ENCODE measurements around the gene SNX9.
"Not testable (repeated sequence)": the region's sequence is repeated elsewhere in the genome, so short reads cannot be mapped to it uniquely, and the experiment has no call there.

SNX9 gene

GRCh38 chr6:157858664-157859063 lies 35.6 kb downstream of the SNX9 start:
- DNase-seq (ENCODE audit: low read depth in 2 of 2) = not testable (repeated sequence)

- no peak for DNase-seq (ENCODE audit: low read depth in 2 of 2)
Measured at GRCh38 chr6:157859775-157860504, 36.9 kb downstream of the SNX9 start.

GRCh38 chr6:157860505-157860991 lies 37.5 kb downstream of the SNX9 start:
- no peak for DNase-seq (ENCODE audit: low read depth in 2 of 2)

- no peak for DNase-seq (ENCODE audit: low read depth in 2 of 2)
Measured at GRCh38 chr6:157861184-157861583, 38.1 kb downstream of the SNX9 start.

GRCh38 chr6:157861814-157862213 lies 38.8 kb downstream of the SNX9 start:
- DNase-seq (ENCODE audit: low read depth in 2 of 2) = no peak

- no peak for DNase-seq (ENCODE audit: low read depth in 2 of 2)
Measured at GRCh38 chr6:157862706-157863105, 39.7 kb downstream of the SNX9 start.

GRCh38 chr6:157864185-157864761 lies 41.2 kb downstream of the SNX9 start:
- DNase-seq (ENCODE audit: low read depth in 2 of 2) = no peak

- DNase-seq (ENCODE audit: low read depth in 2 of 2) = no peak
Measured at GRCh38 chr6:157865249-157865648, 42.2 kb downstream of the SNX9 start.

- DNase-seq (ENCODE audit: low read depth in 2 of 2) = no peak
Measured at GRCh38 chr6:157867155-157867559, 44.1 kb downstream of the SNX9 start.

GRCh38 chr6:157867981-157868380 lies 44.9 kb downstream of the SNX9 start:
- no peak for DNase-seq (ENCODE audit: low read depth in 2 of 2)

GRCh38 chr6:157868835-157869234 lies 45.8 kb downstream of the SNX9 start:
- DNase-seq (ENCODE audit: low read depth in 2 of 2) = no peak

- DNase-seq (ENCODE audit: low read depth in 2 of 2) = no peak
Measured at GRCh38 chr6:157869673-157870302, 46.7 kb downstream of the SNX9 start.

GRCh38 chr6:157873735-157874344 lies 50.8 kb downstream of the SNX9 start:
- peak; percentile 84 for DNase-seq (ENCODE audit: low read depth in 2 of 2)

GRCh38 chr6:157877149-157877548 lies 54.1 kb downstream of the SNX9 start:
- no peak for DNase-seq (ENCODE audit: low read depth in 2 of 2)

GRCh38 chr6:157877573-157878438 lies 54.8 kb downstream of the SNX9 start:
- DNase-seq (ENCODE audit: low read depth in 2 of 2) = no peak

- DNase-seq (ENCODE audit: low read depth in 2 of 2) = no peak
Measured at GRCh38 chr6:157879034-157879872, 56.2 kb downstream of the SNX9 start.

- DNase-seq (ENCODE audit: low read depth in 2 of 2) = no peak
Measured at GRCh38 chr6:157879873-157880254, 56.8 kb downstream of the SNX9 start.

- no peak for DNase-seq (ENCODE audit: low read depth in 2 of 2)
Measured at GRCh38 chr6:157880534-157880933, 57.5 kb downstream of the SNX9 start.

GRCh38 chr6:157881342-157881741 lies 58.3 kb downstream of the SNX9 start:
- DNase-seq (ENCODE audit: low read depth in 2 of 2) = no peak

GRCh38 chr6:157884756-157885155 lies 61.7 kb downstream of the SNX9 start:
- DNase-seq (ENCODE audit: low read depth in 2 of 2) = no peak
